GM23338 (cell line): Measurements from ENCODE around the gene CD84.

Experiments used
- CTCF ChIP-seq, 2 experiments: fragments of 200-600 bp in 1 of 2; sonication (generic) in 1 of 2; conservative IDR thresholded peaks; 2 replicates each; pipeline versions ENCODE4 v1.5.1 to v1.6.1; 2016 to 2017; ENCODE audit warnings: antibody characterized with exemption in 2 of 2, low read depth in 2 of 2, mild to moderate bottlenecking in 2 of 2, moderate library complexity in 1 of 2
- EZH2 ChIP-seq: fragments of 200-600 bp; sonication (generic); IDR thresholded peaks from one replicate; pipeline ENCODE4 v1.8.0; 2017; ENCODE audit warnings: antibody characterized with exemption, mild to moderate bottlenecking, low read depth; ENCODE audit not compliant: unreplicated experiment

GRCh38 chr1:160620942-160621632 is 41.8 kb upstream of the CD84 start:
- no peak for TF ChIP-seq CTCF (conservative IDR thresholded peaks at IDR 0.05; ENCODE audit: low read depth in 2 of 2)
- TF ChIP-seq EZH2, result no peak
